Memory B cell (primary cell): ENCODE data around the gene GLB1L2.

Source experiments
- ATAC-seq: fragments of 150-1000 bp; cut with Tn5 transposase; 2 replicates; pipeline ENCODE4 v1.10.0; 2021; ENCODE audit warnings: low read depth, mild to moderate bottlenecking, moderate library complexity
- DNase-seq, 2 donors: peaks; one replicate each; pipeline ENCODE4 v3.0.0; 2022; ENCODE audit warnings: low spot score in 2 of 2
- H3K27ac Mint-ChIP-seq: one replicate; pipeline ENCODE4 v1.8.0; 2022; ENCODE audit warnings: mild to moderate bottlenecking, moderate library complexity, mixed read lengths
- H3K27me3 Mint-ChIP-seq: one replicate; pipeline ENCODE4 v1.8.0; 2022; ENCODE audit warnings: mixed read lengths
- H3K36me3 Mint-ChIP-seq: one replicate; pipeline ENCODE4 v1.8.0; 2022; ENCODE audit warnings: mild to moderate bottlenecking, mixed read lengths
- H3K4me1 Mint-ChIP-seq: one replicate; pipeline ENCODE4 v1.8.0; 2022; ENCODE audit warnings: mixed read lengths
- H3K4me3 Mint-ChIP-seq: one replicate; pipeline ENCODE4 v1.8.0; 2022; ENCODE audit warnings: mild to moderate bottlenecking, moderate library complexity, mixed read lengths
- H3K9me3 Mint-ChIP-seq: one replicate; pipeline ENCODE4 v1.8.0; 2022; ENCODE audit warnings: mixed read lengths

Gene GLB1L2

DNA sequence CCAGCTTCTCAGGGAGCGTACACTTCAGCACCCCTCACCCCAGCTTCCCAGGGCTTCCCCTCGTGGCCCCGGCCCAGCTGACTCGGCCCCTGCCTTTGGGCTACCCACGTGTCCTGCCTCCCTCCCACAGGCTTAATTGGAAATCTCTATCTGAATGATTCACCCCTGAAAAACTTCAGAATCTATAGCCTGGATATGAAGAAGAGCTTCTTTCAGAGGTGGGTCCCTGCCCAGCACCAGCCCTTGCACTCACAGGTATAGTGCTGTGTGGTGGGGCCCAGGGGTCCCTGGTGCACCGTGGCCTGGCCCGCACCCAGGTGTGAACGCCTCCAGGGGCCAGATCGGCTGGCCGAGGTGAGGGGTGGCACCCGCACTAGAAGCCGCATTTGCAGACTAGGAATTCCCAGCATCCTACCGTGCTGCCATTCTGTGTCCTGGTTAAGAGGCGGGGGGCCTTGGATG is 41.8 kb downstream of the GLB1L2 start:
- H3K4me1 Mint-ChIP-seq = no peaks in the 10 kb centered on the region
- no peak for ATAC-seq
- no peak overlapping the region for H3K4me3 Mint-ChIP-seq
- H3K27me3 Mint-ChIP-seq = peaks cover 9% of the 10 kb centered on the region
- no peaks in the 10 kb centered on the region for H3K9me3 Mint-ChIP-seq
- no peaks in the 10 kb centered on the region for H3K36me3 Mint-ChIP-seq
- H3K27ac Mint-ChIP-seq = no peak overlapping the region
- no peak for DNase-seq

DNA sequence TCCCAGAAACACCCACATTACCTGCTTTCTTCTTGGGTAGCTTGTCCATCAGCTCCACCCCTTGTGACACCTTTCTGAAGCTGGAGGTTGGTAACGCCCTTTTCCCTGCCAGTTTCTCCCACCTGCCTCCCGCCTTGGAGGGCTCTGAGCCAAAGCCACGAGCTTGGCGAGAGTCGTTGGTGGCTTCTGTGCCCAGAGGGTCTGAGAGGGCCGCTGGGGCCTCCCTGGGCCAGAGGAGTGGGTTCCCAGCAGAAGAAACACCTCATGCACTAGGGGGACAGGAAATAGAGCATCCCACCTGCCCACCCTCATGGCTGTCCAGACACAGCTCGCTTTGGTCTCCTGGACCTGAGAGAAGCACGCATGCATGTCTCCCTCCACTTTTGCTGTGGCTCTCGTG is 42.4 kb downstream of the GLB1L2 start:
- no peaks in the 10 kb centered on the region for H3K36me3 Mint-ChIP-seq
- DNase-seq (no peak), ATAC-seq (no peak)
- H3K4me3 Mint-ChIP-seq = no peak overlapping the region
- no peaks in the 10 kb centered on the region for H3K4me1 Mint-ChIP-seq
- no peaks in the 10 kb centered on the region for H3K9me3 Mint-ChIP-seq
- no peak overlapping the region for H3K27ac Mint-ChIP-seq
- H3K27me3 Mint-ChIP-seq = peaks cover 9% of the 10 kb centered on the region

DNA sequence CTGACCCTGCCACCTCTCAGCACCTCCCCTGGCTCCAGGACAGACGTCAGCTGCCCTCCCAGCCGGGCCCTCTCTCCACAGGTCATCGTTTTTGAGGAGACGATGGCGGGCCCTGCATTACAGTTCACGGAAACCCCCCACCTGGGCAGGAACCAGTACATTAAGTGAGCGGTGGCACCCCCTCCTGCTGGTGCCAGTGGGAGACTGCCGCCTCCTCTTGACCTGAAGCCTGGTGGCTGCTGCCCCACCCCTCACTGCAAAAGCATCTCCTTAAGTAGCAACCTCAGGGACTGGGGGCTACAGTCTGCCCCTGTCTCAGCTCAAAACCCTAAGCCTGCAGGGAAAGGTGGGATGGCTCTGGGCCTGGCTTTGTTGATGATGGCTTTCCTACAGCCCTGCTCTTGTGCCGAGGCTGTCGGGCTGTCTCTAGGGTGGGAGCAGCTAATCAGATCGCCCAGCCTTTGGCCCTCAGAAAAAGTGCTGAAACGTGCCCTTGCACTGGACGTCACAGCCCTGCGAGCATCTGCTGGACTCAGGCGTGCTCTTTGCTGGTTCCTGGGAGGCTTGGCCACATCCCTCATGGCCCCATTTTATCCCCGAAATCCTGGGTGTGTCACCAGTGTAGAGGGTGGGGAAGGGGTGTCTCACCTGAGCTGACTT is 43.2 kb downstream of the GLB1L2 start:
- H3K27me3 Mint-ChIP-seq = peaks cover 7% of the 10 kb centered on the region
- no peaks in the 10 kb centered on the region for H3K4me1 Mint-ChIP-seq

DNA sequence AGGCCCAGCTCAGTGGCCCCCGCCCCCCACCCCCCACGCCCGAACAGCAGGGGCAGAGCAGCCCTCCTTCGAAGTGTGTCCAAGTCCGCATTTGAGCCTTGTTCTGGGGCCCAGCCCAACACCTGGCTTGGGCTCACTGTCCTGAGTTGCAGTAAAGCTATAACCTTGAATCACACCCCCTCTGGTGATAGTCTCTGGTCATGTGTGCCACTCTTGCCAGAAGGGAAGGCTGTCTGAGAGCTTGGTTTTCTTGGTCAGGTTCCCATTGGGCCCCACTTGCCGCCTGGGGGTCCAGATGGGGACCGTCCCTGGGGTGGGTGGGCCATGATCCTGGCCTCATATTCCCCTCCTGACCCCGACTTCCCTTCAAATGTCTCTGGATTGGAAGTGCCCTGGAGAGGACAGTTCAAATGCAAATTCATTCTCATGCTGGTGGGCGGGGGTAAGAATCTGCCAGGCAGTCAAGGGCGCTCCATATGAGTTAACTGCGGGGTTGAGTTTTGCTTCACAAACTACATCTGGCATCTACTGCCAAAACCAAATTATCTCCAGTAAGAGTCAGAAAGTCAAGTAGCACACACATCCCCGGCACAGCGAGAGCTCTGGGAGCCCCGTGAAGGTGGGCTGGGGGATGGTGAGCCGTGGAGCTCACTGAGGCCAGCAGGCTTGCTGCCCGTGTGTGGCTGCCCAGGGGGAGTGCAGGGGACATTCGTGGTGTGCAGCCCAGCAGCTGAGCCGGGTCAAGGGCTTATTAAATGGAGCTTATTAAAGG is 44.5 kb downstream of the GLB1L2 start:
- no peak for ATAC-seq
- no peaks in the 10 kb centered on the region for H3K9me3 Mint-ChIP-seq
- peaks cover 10% of the 10 kb centered on the region for H3K27me3 Mint-ChIP-seq
- no peak for DNase-seq
- H3K36me3 Mint-ChIP-seq = no peaks in the 10 kb centered on the region
- no peak overlapping the region for H3K4me3 Mint-ChIP-seq
- H3K4me1 Mint-ChIP-seq = no peaks in the 10 kb centered on the region
- H3K27ac Mint-ChIP-seq = no peak overlapping the region

More for the DNA sequence above, 43.2 kb downstream of the GLB1L2 start:
- DNase-seq = no peak
- H3K36me3 Mint-ChIP-seq = no peaks in the 10 kb centered on the region
- no peak overlapping the region for H3K4me3 Mint-ChIP-seq
- H3K9me3 Mint-ChIP-seq = no peaks in the 10 kb centered on the region
- no peak overlapping the region for H3K27ac Mint-ChIP-seq
- ATAC-seq = no peak

DNA sequence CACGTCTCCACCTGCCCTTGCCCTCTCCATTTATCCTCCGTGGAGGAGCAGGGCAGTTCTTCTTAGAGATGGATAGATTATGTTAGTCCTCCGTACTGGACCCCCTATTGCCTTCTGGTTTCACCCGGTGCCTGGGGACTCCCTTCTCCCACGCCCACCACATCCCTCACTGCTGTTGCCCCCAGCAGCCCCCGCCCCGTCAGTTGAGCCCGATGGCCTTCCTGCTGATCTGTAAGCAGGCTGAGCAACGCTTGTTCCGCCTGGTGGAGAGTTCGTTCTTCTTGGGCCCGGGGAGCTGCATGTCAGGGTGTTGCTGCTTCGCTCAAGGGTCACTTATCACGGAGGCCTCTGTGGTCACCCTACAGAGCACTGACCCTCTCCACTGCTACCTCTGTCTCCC is 46.1 kb downstream of the GLB1L2 start:
- no peaks in the 10 kb centered on the region for H3K36me3 Mint-ChIP-seq
- H3K27ac Mint-ChIP-seq = no peak overlapping the region

DNA sequence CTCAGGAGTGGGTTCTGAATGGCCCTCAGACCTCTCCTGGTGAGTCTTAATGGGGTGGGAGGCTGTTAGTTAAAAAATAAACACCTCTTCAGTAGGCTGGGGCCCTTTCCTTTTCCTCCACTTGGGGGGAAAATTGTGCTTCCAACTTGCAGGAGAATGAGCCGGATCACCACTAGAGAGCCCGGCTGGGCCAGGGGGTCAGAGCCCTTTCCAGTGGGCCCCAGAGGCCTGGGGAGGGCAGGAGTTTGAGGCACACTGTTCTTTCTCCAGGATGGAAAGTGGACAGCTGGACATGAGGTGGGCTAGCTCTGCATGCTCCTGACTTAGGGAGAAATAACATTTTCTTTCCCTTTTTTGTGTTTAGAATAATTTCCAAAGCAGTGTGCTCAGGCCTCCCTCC is 47.5 kb downstream of the GLB1L2 start:
- Mint-ChIP-seq H3K27ac (no peak overlapping the region), H3K4me3 (no peak overlapping the region), H3K36me3 (no peaks in the 10 kb centered on the region), H3K4me1 (no peaks in the 10 kb centered on the region), H3K9me3 (no peaks in the 10 kb centered on the region), H3K27me3 (peaks cover 11% of the 10 kb centered on the region)
- DNase-seq (no peak), ATAC-seq (no peak)

More for the DNA sequence above, 46.1 kb downstream of the GLB1L2 start:
- H3K27me3 Mint-ChIP-seq = peaks cover 11% of the 10 kb centered on the region
- no peaks in the 10 kb centered on the region for H3K4me1 Mint-ChIP-seq
- no peaks in the 10 kb centered on the region for H3K9me3 Mint-ChIP-seq
- no peak overlapping the region for H3K4me3 Mint-ChIP-seq
- no peak for ATAC-seq
- DNase-seq = no peak

DNA sequence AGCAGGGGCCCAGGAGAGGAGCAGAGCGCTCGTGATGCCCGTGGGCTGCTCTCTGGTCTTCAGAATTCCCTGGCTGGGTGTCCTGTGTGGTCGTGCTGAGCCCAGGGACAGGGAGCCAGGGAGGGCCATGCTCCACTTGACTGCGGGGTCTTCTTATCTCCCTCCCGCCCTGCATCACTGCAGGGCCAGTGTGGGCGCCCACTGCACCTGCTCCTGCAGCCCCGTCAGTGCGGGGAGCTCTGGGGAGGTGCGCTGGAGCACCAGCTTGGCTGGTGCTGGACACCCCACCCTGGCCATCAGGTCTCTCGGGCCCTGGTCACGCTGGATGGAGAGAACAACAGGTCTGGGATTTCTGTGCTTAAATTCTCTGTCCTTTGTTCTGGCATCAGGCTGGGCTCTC is 48.4 kb downstream of the GLB1L2 start:
- ATAC-seq (no peak), DNase-seq (no peak)
- H3K4me1 Mint-ChIP-seq = no peaks in the 10 kb centered on the region
- H3K27me3 Mint-ChIP-seq = peaks cover 11% of the 10 kb centered on the region
- H3K9me3 Mint-ChIP-seq = no peaks in the 10 kb centered on the region
- no peak overlapping the region for H3K4me3 Mint-ChIP-seq
- no peak overlapping the region for H3K27ac Mint-ChIP-seq
- no peaks in the 10 kb centered on the region for H3K36me3 Mint-ChIP-seq

DNA sequence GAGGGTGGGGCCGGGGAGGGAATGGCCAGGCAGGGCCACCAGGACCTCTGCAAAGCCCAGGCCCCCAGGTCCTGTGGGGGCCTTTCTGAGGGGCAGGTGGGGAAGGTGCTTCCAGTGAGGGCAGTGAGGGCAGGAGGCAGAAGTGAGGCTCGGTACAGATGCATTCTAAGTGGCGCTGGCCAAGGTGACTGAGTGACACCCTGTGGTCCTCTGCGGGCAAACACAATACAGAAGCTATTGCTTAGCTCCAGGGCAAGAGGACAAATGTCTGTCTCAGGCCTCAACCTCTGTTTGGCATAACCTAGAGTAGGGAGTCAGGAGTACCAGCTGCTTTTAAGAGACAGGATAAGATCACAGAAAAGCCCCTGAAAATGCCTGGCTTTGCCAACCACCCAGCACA is 49.0 kb downstream of the GLB1L2 start:
- Mint-ChIP-seq H3K27me3 (peaks cover 11% of the 10 kb centered on the region), H3K9me3 (no peaks in the 10 kb centered on the region), H3K27ac (no peak overlapping the region), H3K4me1 (no peaks in the 10 kb centered on the region), H3K4me3 (no peak overlapping the region), H3K36me3 (no peaks in the 10 kb centered on the region)
- DNase-seq (no peak), ATAC-seq (no peak)

DNA sequence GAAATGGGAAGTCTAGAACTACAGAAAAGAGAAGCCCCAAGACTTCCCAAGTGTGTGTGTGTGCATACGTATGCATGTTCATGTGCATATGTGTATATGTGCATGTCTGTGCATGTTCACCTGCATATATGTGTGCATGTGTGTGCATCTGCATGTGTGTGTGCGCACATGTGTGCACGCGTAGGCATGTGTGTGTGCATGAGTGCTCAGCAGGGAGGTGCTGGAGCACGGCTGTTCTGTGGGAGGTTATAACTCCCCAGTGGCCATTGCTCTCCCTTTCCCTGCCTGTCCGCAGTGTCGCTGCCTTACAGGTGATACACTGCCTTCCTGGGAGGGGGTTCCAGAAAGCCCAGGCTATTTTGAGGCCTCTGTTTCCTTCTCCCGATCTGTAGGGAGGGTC is 50.5 kb downstream of the GLB1L2 start:
- ATAC-seq (no peak), DNase-seq (no peak)
- Mint-ChIP-seq H3K4me1 (no peaks in the 10 kb centered on the region), H3K36me3 (no peaks in the 10 kb centered on the region), H3K9me3 (no peaks in the 10 kb centered on the region), H3K27me3 (peaks cover 14% of the 10 kb centered on the region), H3K4me3 (no peak overlapping the region), H3K27ac (no peak overlapping the region)

DNA sequence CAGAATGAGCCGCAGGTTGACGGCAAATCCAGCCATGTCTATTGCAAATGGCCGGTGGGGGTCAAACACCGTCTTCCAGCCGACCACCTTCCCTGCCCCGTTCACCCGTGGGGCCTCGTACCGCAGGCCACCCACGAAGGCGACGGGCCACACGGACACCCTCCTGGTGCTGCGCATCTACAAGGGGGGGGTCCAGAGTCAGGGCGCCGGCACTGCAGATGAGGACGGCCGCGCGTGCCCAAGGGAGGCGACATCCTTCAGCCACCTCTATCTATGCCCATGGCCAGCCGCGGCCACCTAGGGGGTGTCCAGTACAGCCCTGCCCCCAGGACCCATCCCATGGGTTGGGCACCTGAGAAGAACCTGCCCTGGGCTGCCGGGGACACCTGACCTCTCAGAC is 51.0 kb downstream of the GLB1L2 start:
- Mint-ChIP-seq H3K4me1 (no peaks in the 10 kb centered on the region), H3K4me3 (no peak overlapping the region), H3K27me3 (peaks cover 12% of the 10 kb centered on the region), H3K9me3 (no peaks in the 10 kb centered on the region), H3K27ac (no peak overlapping the region), H3K36me3 (no peaks in the 10 kb centered on the region)
- ATAC-seq (no peak), DNase-seq (no peak)

DNA sequence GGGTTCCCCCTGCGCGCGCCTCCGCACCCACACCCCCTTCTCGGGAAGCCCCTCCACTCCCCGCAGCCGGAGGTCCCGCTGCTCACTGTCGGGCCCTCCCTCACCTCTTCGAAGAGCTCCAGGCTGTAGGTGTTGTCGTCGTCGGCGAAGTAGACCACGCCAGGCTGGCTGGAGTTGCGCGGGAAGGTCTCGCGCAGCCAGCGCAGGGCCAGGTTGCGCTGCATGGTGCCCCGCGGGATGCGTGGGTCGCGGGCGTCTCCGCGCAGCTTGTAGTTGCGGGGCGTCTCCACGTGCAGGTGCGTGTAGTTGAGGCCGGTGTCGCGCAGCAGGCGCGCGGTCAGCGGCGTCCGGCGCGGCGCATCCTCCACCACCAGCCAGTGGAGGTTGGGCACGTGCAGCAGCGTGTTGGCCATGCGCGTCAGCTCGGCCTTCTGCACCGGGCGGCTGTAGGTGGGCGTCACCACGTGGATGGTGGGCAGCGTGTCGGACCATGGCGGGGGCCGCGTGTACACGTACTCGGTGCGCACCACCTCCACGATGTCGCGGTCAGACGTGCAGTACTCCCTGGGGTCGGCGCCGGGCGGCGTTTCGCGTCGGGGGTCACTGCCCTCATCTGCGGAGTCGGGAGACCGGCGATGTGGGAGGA is 51.9 kb downstream of the GLB1L2 start:
- no peak for DNase-seq
- Mint-ChIP-seq H3K27ac (no peak overlapping the region), H3K36me3 (no peaks in the 10 kb centered on the region), H3K9me3 (no peaks in the 10 kb centered on the region), H3K4me1 (no peaks in the 10 kb centered on the region), H3K4me3 (no peak overlapping the region), H3K27me3 (peaks cover 7% of the 10 kb centered on the region)
- no peak for ATAC-seq

DNA sequence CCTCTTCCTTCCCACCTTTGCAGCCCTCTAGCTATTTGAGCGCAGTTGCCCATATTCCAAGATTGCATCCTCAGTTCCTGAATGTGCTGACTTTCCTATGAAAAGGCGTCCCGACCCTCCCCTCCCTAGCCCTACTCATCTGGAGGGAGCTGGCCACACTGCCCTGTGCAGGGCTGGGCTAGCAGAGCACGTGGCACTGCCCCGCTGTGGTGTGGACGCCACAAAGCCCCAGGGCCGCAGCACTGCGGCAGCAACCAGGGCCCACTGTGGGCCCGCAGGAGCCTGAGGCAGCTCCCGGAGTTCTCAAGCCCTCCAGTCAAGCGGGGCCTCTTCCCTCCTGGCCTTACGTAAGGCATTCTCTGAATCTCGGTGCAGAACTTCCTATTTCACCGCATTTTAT is 52.6 kb downstream of the GLB1L2 start:
- ATAC-seq (no peak), DNase-seq (no peak)
- no peak overlapping the region for H3K27ac Mint-ChIP-seq
- no peak overlapping the region for H3K4me3 Mint-ChIP-seq
- no peaks in the 10 kb centered on the region for H3K9me3 Mint-ChIP-seq
- peaks cover 7% of the 10 kb centered on the region for H3K27me3 Mint-ChIP-seq
- no peaks in the 10 kb centered on the region for H3K36me3 Mint-ChIP-seq
- no peaks in the 10 kb centered on the region for H3K4me1 Mint-ChIP-seq

DNA sequence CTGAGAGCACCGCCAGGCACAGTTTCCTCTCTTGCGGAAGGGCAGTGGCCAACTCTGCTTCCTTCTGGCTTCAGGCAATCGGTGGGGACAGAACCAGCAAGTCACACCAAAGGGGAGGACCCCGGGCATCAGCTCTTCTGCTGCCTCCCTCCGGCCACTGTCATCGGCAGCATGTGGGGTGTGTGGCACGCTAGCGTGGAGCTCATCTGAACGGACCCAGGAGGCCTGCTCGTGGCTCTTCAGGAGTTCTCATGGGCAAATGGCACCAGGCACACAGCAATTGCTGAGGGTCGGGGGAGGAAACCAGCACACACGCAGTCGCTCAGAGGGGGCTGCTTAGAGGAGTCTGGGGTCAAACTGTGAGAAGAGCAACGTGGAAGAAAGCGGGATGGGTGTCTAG is 53.4 kb downstream of the GLB1L2 start:
- no peak overlapping the region for H3K4me3 Mint-ChIP-seq
- ATAC-seq (no peak), DNase-seq (no peak)
- H3K36me3 Mint-ChIP-seq = no peaks in the 10 kb centered on the region
- H3K27ac Mint-ChIP-seq = no peak overlapping the region
- H3K4me1 Mint-ChIP-seq = no peaks in the 10 kb centered on the region
- H3K27me3 Mint-ChIP-seq = peaks cover 7% of the 10 kb centered on the region
- H3K9me3 Mint-ChIP-seq = no peaks in the 10 kb centered on the region

DNA sequence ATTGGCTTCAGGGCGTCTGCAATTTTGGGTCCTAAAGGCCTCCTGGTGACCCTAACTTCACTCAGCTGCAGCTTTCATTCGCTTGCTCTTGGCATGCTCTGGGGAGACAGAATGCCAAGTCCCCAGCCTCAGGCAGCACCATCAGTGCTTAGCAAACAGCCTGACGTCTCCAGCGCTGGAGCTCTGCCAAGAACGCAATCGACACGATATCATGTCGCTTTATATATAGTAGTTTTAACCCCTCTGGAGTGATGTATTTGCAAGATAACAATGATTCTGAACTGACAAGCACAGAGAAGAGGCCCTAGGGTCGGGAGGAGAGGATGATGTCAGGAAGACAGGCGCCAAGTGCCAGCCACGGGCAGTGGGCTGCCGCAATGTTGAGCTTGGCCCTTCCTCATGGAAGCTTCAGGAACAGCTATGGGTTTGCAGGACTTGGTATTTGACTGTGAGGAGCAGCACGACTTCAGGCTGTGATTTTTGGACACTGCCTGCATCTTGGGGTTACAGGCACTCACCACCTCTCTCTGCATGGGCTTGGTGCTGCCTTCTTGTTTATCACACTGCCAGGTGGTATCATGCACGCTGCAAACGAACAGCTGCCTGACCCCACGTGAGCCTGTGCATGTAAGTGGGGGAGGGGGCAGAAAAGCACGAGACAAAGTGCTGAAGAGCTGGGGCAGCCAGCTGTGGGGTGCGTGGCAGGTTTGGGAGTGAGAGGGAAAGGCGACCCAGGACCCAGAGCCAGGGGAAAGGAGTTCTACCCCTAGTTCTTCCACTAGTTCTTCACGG is 54.2 kb downstream of the GLB1L2 start:
- no peaks in the 10 kb centered on the region for H3K9me3 Mint-ChIP-seq
- no peak overlapping the region for H3K27ac Mint-ChIP-seq
- H3K27me3 Mint-ChIP-seq = peaks cover 4% of the 10 kb centered on the region
- DNase-seq (no peak), ATAC-seq (no peak)
- no peak overlapping the region for H3K4me3 Mint-ChIP-seq
- no peaks in the 10 kb centered on the region for H3K4me1 Mint-ChIP-seq
- H3K36me3 Mint-ChIP-seq = no peaks in the 10 kb centered on the region
